Gastrocnemius medialis (tissue), 4 donors: Measurements from ENCODE around the gene FOCAD. TPM values are rescaled to one million over a fixed set of nuclear protein-coding genes. Genes with fewer than 3 reads are reported as not detected.

ENCODE experiments used
- ATAC-seq, 2 donors: fragments of 150-250 bp; one replicate each; pipeline ENCODE4 v1.9.1; 2016
- DNase-seq, 2 donors: peaks; one replicate each; pipeline ENCODE4 v3.0.0-alpha.2; 2019
- H3K27ac ChIP-seq, 4 donors: fragments of 200-600 bp; sonication (generic); 1 replicate in 1 of 4; 2 replicates in 3 of 4; pipeline ENCODE4 v1.5.1; 2016 to 2018; ENCODE audit warnings: mild to moderate bottlenecking in 2 of 4, moderate library complexity in 1 of 4
- H3K27me3 ChIP-seq, 3 donors: fragments of 200-600 bp; sonication (generic) in 2 of 3; 1 replicate in 1 of 3; 2 replicates in 2 of 3; pipeline versions ENCODE4 v1.5.1 to v1.6.0; 2016 to 2019; ENCODE audit warnings: mild to moderate bottlenecking in 1 of 3, moderate library complexity in 1 of 3
- H3K36me3 ChIP-seq, 2 donors: fragments of 200-600 bp; sonication (generic) in 1 of 2; one replicate each; pipeline ENCODE4 v1.5.1; 2017 to 2018
- H3K4me1 ChIP-seq, 2 donors: fragments of 200-600 bp; sonication (generic) in 1 of 2; one replicate each; pipeline ENCODE4 v1.5.1; 2016 to 2017; ENCODE audit warnings: mild to moderate bottlenecking in 2 of 2
- H3K4me3 ChIP-seq, 4 donors: fragments of 200-600 bp; sonication (generic) in 3 of 4; 1 replicate in 1 of 4; 2 replicates in 3 of 4; pipeline ENCODE4 v1.5.1; 2016 to 2019; ENCODE audit warnings: mild to moderate bottlenecking in 2 of 4
- H3K9me3 ChIP-seq, 3 donors: fragments of 200-600 bp; sonication (generic) in 2 of 3; 1 replicate in 1 of 3; 2 replicates in 2 of 3; pipeline ENCODE4 v1.5.1; 2016 to 2019
- CTCF ChIP-seq, 5 experiments: fragments of 450-650 bp in 3 of 5; fragments of 200-600 bp in 2 of 5; sonication (generic) in 2 of 5; IDR thresholded peaks in 4 of 5; conservative IDR thresholded peaks in 1 of 5; 1 replicate in 4 of 5; 2 replicates in 1 of 5; pipeline ENCODE4 v1.5.1; 2016 to 2019; ENCODE audit warnings: antibody characterized with exemption in 5 of 5, mild to moderate bottlenecking in 3 of 5, moderate library complexity in 3 of 5
- POLR2A ChIP-seq, 2 donors: fragments of 450-650 bp; IDR thresholded peaks; one replicate each; pipeline ENCODE4 v1.6.1; 2017; ENCODE audit warnings: antibody characterized with exemption in 2 of 2, mild to moderate bottlenecking in 2 of 2, moderate library complexity in 2 of 2
- in situ Hi-C, 4 donors: fragments of 200-750 bp; cut with MboI; loops; one replicate each; pipeline versions ENCODE4 v1.15.0 to v1.8.0; 2017; ENCODE audit warnings: low sequenced_read_pairs in 4 of 4
- intact Hi-C: fragments of 100-400 bp; cut with DNase I; formaldehyde crosslinking; loops from one replicate; pipeline ENCODE4 v1.15.1; 2023; ENCODE audit warnings: low total_unique reads
- total RNA-seq, 4 donors: library from RNA; depleted of rRNA; stranded (reverse); fragments of >200 nt; gene quantifications; one replicate each; pipeline versions ENCODE4 v1.1.0 to v1.2.3, GENCODE V29; 2016

Gene FOCAD
- total RNA-seq, 4 donors from 2014 or later, result 19.5 to 36.0 (median 28.6) TPM

DNA sequence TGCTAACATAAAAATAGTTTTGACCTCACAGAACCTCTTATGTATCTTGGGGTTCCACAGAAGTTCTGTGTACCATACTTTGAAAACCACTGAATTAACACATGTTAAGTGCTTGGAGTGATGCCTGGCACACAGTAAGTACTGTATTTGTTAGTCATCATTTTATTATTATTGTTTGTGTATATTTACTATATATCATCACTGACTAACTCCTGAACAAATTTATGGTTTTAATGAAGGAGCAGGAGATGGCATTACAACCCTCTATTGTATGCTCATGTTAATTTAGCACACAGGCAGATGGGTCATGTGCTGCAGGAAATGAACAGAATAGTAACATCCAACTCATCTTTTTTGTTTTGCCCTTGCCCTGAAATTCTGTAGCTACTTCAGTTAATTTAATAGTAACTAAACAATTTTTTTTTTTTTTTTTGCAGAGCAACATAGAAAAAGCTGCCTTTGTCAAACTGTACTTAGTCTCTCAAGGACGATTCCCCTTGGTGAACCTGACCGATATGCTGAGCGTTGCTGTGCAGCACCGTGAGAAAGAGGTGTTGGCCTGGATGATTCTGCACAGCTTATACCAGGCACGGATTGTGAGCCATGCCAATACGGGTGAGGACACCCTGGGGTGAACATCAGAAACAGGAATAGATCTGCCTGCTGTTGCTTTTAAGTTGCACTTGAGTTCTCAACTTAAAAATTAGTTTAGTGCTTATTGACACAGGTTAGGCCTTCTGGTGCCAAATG lies 302.0 kb downstream of the FOCAD start:
- no peak for DNase-seq
- in situ Hi-C loops (no loop called here), intact Hi-C loops (no loop called here)
- no peak for ATAC-seq
- peaks cover 0 to 13% of the 10 kb centered on the region in 2 donors for H3K36me3 ChIP-seq
- H3K4me1 ChIP-seq, result no peaks in the 10 kb centered on the region
- TF ChIP-seq POLR2A (IDR thresholded peaks at IDR 0.05) (no peak), CTCF (IDR thresholded peaks at IDR 0.05 in 4 of 5, conservative IDR thresholded peaks at IDR 0.05 in 1 of 5) (no peak)
- no peak overlapping the region for H3K27ac ChIP-seq
- H3K4me3 ChIP-seq, result no peak overlapping the region
- H3K27me3 ChIP-seq, result no peaks in the 10 kb centered on the region
- H3K9me3 ChIP-seq, result no peaks in the 10 kb centered on the region

GRCh38 chr9:20987521-20987920 lies 303.5 kb downstream of the FOCAD start:
- no peak overlapping the region for H3K4me3 ChIP-seq
- in situ Hi-C loops, result no loop called here
- DNase-seq (no peak), ATAC-seq (no peak)
- no peaks in the 10 kb centered on the region for H3K4me1 ChIP-seq
- H3K9me3 ChIP-seq, result no peaks in the 10 kb centered on the region
- H3K27me3 ChIP-seq, result no peaks in the 10 kb centered on the region
- H3K36me3 ChIP-seq, result peaks cover 0 to 21% of the 10 kb centered on the region in 2 donors
- H3K27ac ChIP-seq, result no peak overlapping the region
- intact Hi-C loops, result no loop called here
- TF ChIP-seq CTCF (IDR thresholded peaks at IDR 0.05 in 4 of 5, conservative IDR thresholded peaks at IDR 0.05 in 1 of 5) (no peak), POLR2A (IDR thresholded peaks at IDR 0.05) (no peak)

GRCh38 chr9:20988061-20988460 lies 304.0 kb downstream of the FOCAD start:
- TF ChIP-seq POLR2A (IDR thresholded peaks at IDR 0.05) (no peak), CTCF (IDR thresholded peaks at IDR 0.05 in 4 of 5, conservative IDR thresholded peaks at IDR 0.05 in 1 of 5) (no peak)
- no peak overlapping the region for H3K27ac ChIP-seq
- intact Hi-C loops, result no loop called here
- DNase-seq, result no peak
- in situ Hi-C loops, result no loop called here
- H3K36me3 ChIP-seq, result peaks cover 0 to 23% of the 10 kb centered on the region in 2 donors
- no peak for ATAC-seq
- no peaks in the 10 kb centered on the region for H3K9me3 ChIP-seq
- no peak overlapping the region for H3K4me3 ChIP-seq
- H3K27me3 ChIP-seq, result no peaks in the 10 kb centered on the region
- H3K4me1 ChIP-seq, result no peaks in the 10 kb centered on the region

- H3K4me3 ChIP-seq, result no peak overlapping the region
- in situ Hi-C loops, result no loop called here
- intact Hi-C loops, result no loop called here
- TF ChIP-seq CTCF (IDR thresholded peaks at IDR 0.05 in 4 of 5, conservative IDR thresholded peaks at IDR 0.05 in 1 of 5), result no peak
- no peak for TF ChIP-seq POLR2A (IDR thresholded peaks at IDR 0.05)
- H3K9me3 ChIP-seq, result no peaks in the 10 kb centered on the region
- peaks cover 0 to 23% of the 10 kb centered on the region in 2 donors for H3K36me3 ChIP-seq
- no peaks in the 10 kb centered on the region for H3K27me3 ChIP-seq
- no peak overlapping the region for H3K27ac ChIP-seq
- no peaks in the 10 kb centered on the region for H3K4me1 ChIP-seq
- DNase-seq (no peak), ATAC-seq (no peak)
These were observed 304.7 kb downstream of the FOCAD start for GRCh38 chr9:20988671-20989315.
